NT2/D1 (cell line): ENCODE data around the gene KISS1R.
"Not testable (repeated sequence)": the region's sequence is repeated elsewhere in the genome, so short reads cannot be mapped to it uniquely, and the experiment has no call there.

Experiments used
- DNase-seq: peaks from one replicate; pipeline ENCODE4 v3.0.0-alpha.2; 2011; ENCODE audit warnings: low read depth, low spot score
- H3K27me3 ChIP-seq: 2 replicates; pipeline ENCODE4 v1.6.0; 2011; ENCODE audit warnings: mild to moderate bottlenecking; ENCODE audit not compliant: insufficient read length, insufficient read depth
- H3K36me3 ChIP-seq: 2 replicates; pipeline ENCODE4 v1.6.1; 2011; ENCODE audit warnings: mild to moderate bottlenecking, low read length, mixed read lengths; ENCODE audit not compliant: insufficient read depth, insufficient read length
- H3K4me1 ChIP-seq: 2 replicates; pipeline ENCODE4 v1.5.1; 2011; ENCODE audit not compliant: insufficient read depth, insufficient read length
- H3K4me3 ChIP-seq: 2 replicates; pipeline ENCODE4 v1.5.1; 2011; ENCODE audit warnings: low read depth; ENCODE audit not compliant: insufficient read length
- H3K9ac ChIP-seq: 2 replicates; pipeline ENCODE4 v1.6.0; 2011; ENCODE audit warnings: low read depth; ENCODE audit not compliant: insufficient read length
- H3K9me3 ChIP-seq: 2 replicates; pipeline ENCODE4 v1.5.1; 2011; ENCODE audit warnings: mild to moderate bottlenecking, low read length; ENCODE audit not compliant: insufficient read depth
- SUZ12 ChIP-seq: IDR thresholded peaks from 2 replicates; pipeline ENCODE4 v1.6.1; 2011; ENCODE audit not compliant: insufficient read length, insufficient read depth; ENCODE audit errors: extremely low read depth
- YY1 ChIP-seq: IDR thresholded peaks from 2 replicates; pipeline ENCODE4 v1.6.1; 2011; ENCODE audit not compliant: insufficient read length, insufficient read depth
- ZNF274 ChIP-seq: IDR thresholded peaks from 2 replicates; pipeline ENCODE4 v1.6.1; 2011; ENCODE audit warnings: mild to moderate bottlenecking, low read depth, low read length

KISS1R gene

GRCh38 chr19:954672-955494, 37.8 kb downstream of the KISS1R start:
- Histone ChIP-seq H3K27me3 (no peaks in the 10 kb centered on the region), H3K36me3 (peaks cover 19% of the 10 kb centered on the region), H3K9me3 (no peaks in the 10 kb centered on the region), H3K4me3 (no peak overlapping the region), H3K4me1 (peaks cover 46% of the 10 kb centered on the region), H3K9ac (no peak overlapping the region)
- DNase-seq = no peak
- TF ChIP-seq YY1 = no peak

- TF ChIP-seq SUZ12 = no peak
- no peak for TF ChIP-seq ZNF274
- TF ChIP-seq YY1 = no peak
- H3K4me1 ChIP-seq = peaks cover 54% of the 10 kb centered on the region
- no peaks in the 10 kb centered on the region for H3K9me3 ChIP-seq
- peak overlapping the region; percentile 11 for H3K4me3 ChIP-seq
- no peak for DNase-seq
- H3K36me3 ChIP-seq = peaks cover 26% of the 10 kb centered on the region
- peak overlapping the region; percentile 67 for H3K9ac ChIP-seq
- no peaks in the 10 kb centered on the region for H3K27me3 ChIP-seq
Measured at GRCh38 chr19:955803-956765, 39.0 kb downstream of the KISS1R start.

GRCh38 chr19:956766-957440, 39.8 kb downstream of the KISS1R start:
- peaks cover 55% of the 10 kb centered on the region for H3K4me1 ChIP-seq
- no peaks in the 10 kb centered on the region for H3K9me3 ChIP-seq
- DNase-seq = peak; percentile 46
- no peak for TF ChIP-seq SUZ12
- TF ChIP-seq YY1 = no peak
- TF ChIP-seq ZNF274 = no peak
- H3K27me3 ChIP-seq = no peaks in the 10 kb centered on the region
- peak overlapping the region; percentile 11 for H3K4me3 ChIP-seq
- H3K36me3 ChIP-seq = peaks cover 31% of the 10 kb centered on the region
- peak overlapping the region; percentile 71 for H3K9ac ChIP-seq

GRCh38 chr19:957578-957977, 40.4 kb downstream of the KISS1R start:
- Histone ChIP-seq H3K9ac (peak overlapping the region; percentile 71), H3K4me1 (peaks cover 54% of the 10 kb centered on the region), H3K36me3 (peaks cover 35% of the 10 kb centered on the region)
- not testable (repeated sequence) for DNase-seq, H3K27me3 ChIP-seq, H3K9me3 ChIP-seq, H3K4me3 ChIP-seq

- no peak for TF ChIP-seq SUZ12
- TF ChIP-seq YY1 = no peak
- TF ChIP-seq ZNF274 = no peak
- peaks cover 57% of the 10 kb centered on the region for H3K4me1 ChIP-seq
- no peaks in the 10 kb centered on the region for H3K27me3 ChIP-seq
- DNase-seq = no peak
- peaks cover 44% of the 10 kb centered on the region for H3K36me3 ChIP-seq
- no peak overlapping the region for H3K4me3 ChIP-seq
- H3K9me3 ChIP-seq = no peaks in the 10 kb centered on the region
- H3K9ac ChIP-seq = peak overlapping the region; percentile 9
Measured at GRCh38 chr19:958967-959855, 42.1 kb downstream of the KISS1R start.

- Histone ChIP-seq H3K9me3 (no peaks in the 10 kb centered on the region; the same call in 1 of the 2 replicates), H3K9ac (no peak overlapping the region), H3K4me1 (peaks cover 54% of the 10 kb centered on the region), H3K4me3 (no peak overlapping the region), H3K36me3 (peaks cover 52% of the 10 kb centered on the region), H3K27me3 (no peaks in the 10 kb centered on the region)
- DNase-seq = peak; percentile 74
- TF ChIP-seq SUZ12 (no peak), ZNF274 (no peak), YY1 (no peak)
Measured at GRCh38 chr19:960020-960419, 42.9 kb downstream of the KISS1R start.
